Measurements from ENCODE around the gene NUDT1.

NUDT1 gene

DNA sequence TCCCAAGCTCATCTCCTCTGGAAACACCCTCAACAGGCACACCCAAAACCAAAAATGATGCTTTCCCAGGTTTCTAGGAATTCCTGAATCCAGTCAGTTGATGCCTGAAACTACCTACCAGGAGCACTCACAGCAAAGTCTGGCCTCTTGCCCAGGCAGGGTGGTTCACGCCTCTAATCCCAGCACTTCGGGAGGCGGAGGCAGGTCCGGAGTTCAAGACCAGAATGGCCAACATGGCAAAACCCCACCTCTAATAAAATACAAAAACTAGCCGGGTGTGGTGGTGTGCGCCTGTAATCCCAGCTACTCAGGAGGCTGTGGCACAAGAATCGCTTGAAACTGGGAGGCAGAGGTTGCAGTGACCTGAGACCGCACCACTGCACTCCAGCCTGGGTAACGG lies 11.1 kb upstream of the NUDT1 start:
- TF ChIP-seq, protein P1, sequence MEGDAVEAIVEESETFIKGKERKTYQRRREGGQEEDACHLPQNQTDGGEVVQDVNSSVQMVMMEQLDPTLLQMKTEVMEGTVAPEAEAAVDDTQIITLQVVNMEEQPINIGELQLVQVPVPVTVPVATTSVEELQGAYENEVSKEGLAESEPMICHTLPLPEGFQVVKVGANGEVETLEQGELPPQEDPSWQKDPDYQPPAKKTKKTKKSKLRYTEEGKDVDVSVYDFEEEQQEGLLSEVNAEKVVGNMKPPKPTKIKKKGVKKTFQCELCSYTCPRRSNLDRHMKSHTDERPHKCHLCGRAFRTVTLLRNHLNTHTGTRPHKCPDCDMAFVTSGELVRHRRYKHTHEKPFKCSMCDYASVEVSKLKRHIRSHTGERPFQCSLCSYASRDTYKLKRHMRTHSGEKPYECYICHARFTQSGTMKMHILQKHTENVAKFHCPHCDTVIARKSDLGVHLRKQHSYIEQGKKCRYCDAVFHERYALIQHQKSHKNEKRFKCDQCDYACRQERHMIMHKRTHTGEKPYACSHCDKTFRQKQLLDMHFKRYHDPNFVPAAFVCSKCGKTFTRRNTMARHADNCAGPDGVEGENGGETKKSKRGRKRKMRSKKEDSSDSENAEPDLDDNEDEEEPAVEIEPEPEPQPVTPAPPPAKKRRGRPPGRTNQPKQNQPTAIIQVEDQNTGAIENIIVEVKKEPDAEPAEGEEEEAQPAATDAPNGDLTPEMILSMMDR (IDR thresholded peaks at IDR 0.05; ENCODE audit: unreplicated experiment in 3 of 3), result no peak
- Mint-ChIP-seq H3K9me3 (no peaks in the 10 kb centered on the region), H3K27me3 (ENCODE audit: low read depth) (no peaks in the 10 kb centered on the region), H3K36me3 (ENCODE audit: low read depth) (peaks cover 35% of the 10 kb centered on the region), H3K4me3 (peak overlapping the region; percentile 55 to 76 (median 68)), H3K4me1 (peaks cover 10% of the 10 kb centered on the region), H3K27ac (no peak overlapping the region)

DNA sequence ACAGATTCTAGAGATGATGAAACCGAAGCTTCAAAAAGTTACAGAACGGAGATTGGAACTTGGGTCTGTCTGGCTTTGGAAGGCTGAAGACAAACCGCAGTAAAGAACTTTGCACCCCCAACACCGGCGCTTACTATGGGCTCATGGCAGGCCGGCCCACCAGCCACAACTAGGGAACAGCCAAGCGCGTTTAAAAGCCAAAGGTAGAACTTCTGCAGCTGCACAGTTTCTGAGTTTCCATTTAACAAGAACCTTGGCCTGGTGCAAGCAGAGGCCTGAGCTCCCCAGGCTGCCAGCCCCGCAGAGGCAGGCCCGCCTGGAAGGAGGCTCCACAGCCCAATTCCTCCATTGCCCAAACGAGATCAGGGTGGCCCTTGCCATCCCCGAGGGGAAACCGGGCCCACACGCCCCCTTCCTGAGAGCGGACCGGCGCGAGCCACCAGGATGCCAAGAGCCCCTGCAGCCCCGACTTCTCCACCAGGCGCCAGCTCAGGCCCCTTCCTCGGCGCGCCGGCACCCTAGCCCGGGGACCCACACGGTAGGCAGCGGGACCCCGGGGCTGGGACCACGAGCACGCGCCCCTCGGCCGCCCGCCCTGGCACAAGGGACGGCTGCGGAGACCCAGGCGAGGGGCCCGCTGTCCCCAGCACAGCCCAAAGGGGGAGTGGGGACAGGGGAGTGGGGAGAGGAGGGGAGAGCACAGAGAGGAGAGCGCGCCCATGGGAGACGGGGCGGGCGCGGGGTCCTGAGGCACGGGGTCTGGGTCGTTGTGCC lies 9.8 kb upstream of the NUDT1 start:
- Mint-ChIP-seq H3K4me1 (peaks cover 10% of the 10 kb centered on the region), H3K36me3 (ENCODE audit: low read depth) (peaks cover 31% of the 10 kb centered on the region), H3K27ac (peak overlapping the region in 2 of 3 experiments; percentile 65 to 72), H3K4me3 (peak overlapping the region; percentile 86 to 90 (median 88)), H3K27me3 (ENCODE audit: low read depth) (no peaks in the 10 kb centered on the region), H3K9me3 (no peaks in the 10 kb centered on the region)
- TF ChIP-seq, protein P1 (IDR thresholded peaks at IDR 0.05; ENCODE audit: unreplicated experiment in 3 of 3), result no peak

- Mint-ChIP-seq H3K36me3 (ENCODE audit: low read depth) (peaks cover 29% of the 10 kb centered on the region), H3K4me3 (peak within 1 kb of the TSS; percentile 96 to 97 (median 96)), H3K9me3 (no peaks in the 10 kb centered on the region), H3K27ac (peak within 1 kb of the TSS; percentile 52 to 90 (median 82)), H3K27me3 (ENCODE audit: low read depth) (no peaks in the 10 kb centered on the region), H3K4me1 (peaks cover 10% of the 10 kb centered on the region)
- TF ChIP-seq, protein P1 (IDR thresholded peaks at IDR 0.05; ENCODE audit: unreplicated experiment in 3 of 3), result no peak
These were observed 9.1 kb upstream of the NUDT1 start, which contains the start of gene MAD1L1 for GRCh38 chr7:2232766-2233520. Gene MAD1L1, minus strand, starts transcription at chr7:2232945. Its CDS starts 2,812 bp downstream, at chr7:2230133.

- peak overlapping the region; percentile 79 to 96 (median 85) for H3K4me3 Mint-ChIP-seq
- no peaks in the 10 kb centered on the region for H3K9me3 Mint-ChIP-seq
- H3K27ac Mint-ChIP-seq, result peak overlapping the region in 1 of 3 experiments; percentile 52
- H3K4me1 Mint-ChIP-seq, result peaks cover 10% of the 10 kb centered on the region
- peaks cover 34% of the 10 kb centered on the region for H3K36me3 Mint-ChIP-seq (ENCODE audit: low read depth)
- TF ChIP-seq, protein P1 (IDR thresholded peaks at IDR 0.05; ENCODE audit: unreplicated experiment in 3 of 3), result no peak
- H3K27me3 Mint-ChIP-seq (ENCODE audit: low read depth), result no peaks in the 10 kb centered on the region
These were observed 8.1 kb upstream of the NUDT1 start for GRCh38 chr7:2233926-2234325.

- Mint-ChIP-seq H3K4me3 (peak overlapping the region; percentile 15 to 31 (median 19)), H3K4me1 (no peaks in the 10 kb centered on the region), H3K27me3 (ENCODE audit: low read depth) (no peaks in the 10 kb centered on the region), H3K36me3 (ENCODE audit: low read depth) (peaks cover 37% of the 10 kb centered on the region), H3K9me3 (no peaks in the 10 kb centered on the region), H3K27ac (no peak overlapping the region)
- TF ChIP-seq, protein P1 (IDR thresholded peaks at IDR 0.05; ENCODE audit: unreplicated experiment in 3 of 3), result no peak
These were observed 4.9 kb upstream of the NUDT1 start for GRCh38 chr7:2237109-2237602.

Measured in nephron (organoid).